Adipose tissue (tissue), 3 donors: Measurements from ENCODE around the gene HSPA14. TPM values are rescaled to one million over a fixed set of nuclear protein-coding genes. Genes with fewer than 3 reads are reported as not detected.
A peak's percentile ranks its signal among the peaks of the same experiment; 100 is the strongest.
"Not testable (repeated sequence)": the region's sequence is repeated elsewhere in the genome, so short reads cannot be mapped to it uniquely, and the experiment has no call there.

ENCODE experiments used
- H3K27ac ChIP-seq: one replicate; pipeline ENCODE4 v1.5.1; 2013; ENCODE audit warnings: low read depth, low read length
- WGBS, 3 donors: extraction: QIAGEN DNeasy Blood & Tissue Kit; methylation state at CpG; one replicate each; pipeline ENCODE4 v1.1.7; 2013; 5-methylcytosine and 5-hydroxymethylcytosine counted together
- polyA plus RNA-seq, 3 donors: library from polyadenylated mRNA; stranded (reverse); fragments of 200-250 nt; gene quantifications; one replicate each; pipeline ENCODE4 v1.2.3, GENCODE V29; 2013
- donor health status: healthy with polysubstance abuse.
- donor health status: Bipolar disorder and iron deficiency.
- donor health status: healthy.

The HSPA14 gene
- polyA plus RNA-seq, 3 donors = 5.3 to 11.1 (median 7.6) TPM

DNA sequence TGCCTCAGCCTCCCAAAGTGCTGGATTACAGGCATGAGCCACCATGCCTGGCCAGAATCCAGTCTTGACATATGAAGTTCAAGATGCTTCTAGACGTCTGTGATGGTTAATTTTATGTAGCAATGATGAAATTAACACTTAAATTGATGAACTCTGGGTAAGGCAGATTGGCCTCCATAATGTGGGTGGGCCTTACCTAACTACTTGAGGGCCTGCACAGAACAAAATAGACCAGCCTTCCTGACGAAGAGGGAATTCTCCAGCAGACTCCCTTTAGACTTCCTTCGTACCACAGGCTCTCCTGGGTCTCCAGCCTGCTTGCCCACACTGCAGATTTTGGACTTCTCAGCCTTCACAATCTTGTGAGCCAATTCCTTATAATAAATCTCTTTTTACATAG is 5.0 kb upstream of the HSPA14 start:
- H3K27ac ChIP-seq = no peak overlapping the region
- 82 to 85% (median 84%) methylated on average over 3 of the region's 3 CpGs for WGBS, 3 donors

DNA sequence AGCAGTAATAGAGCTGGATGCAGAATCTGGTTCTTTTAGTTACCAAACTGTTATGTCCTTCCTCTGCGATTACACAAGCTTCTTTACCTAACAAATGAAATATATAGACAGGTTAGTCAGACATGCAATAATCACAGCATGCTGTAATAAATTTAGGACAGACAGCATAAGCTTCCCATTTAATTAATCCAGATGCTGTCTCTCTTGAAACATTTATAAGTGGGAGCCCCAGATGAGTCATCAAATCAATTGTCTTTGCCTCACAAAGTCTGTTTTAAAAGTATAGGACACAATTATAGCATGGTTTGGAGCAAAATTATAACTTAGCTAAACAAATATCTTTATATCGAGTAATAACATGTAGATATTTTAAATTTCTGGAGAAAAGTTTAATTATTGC is 1.9 kb upstream of the HSPA14 start:
- no peak overlapping the region for H3K27ac ChIP-seq
- 93 to 100% (median 95%) methylated on average over 2 of the region's 2 CpGs for WGBS, 3 donors

DNA sequence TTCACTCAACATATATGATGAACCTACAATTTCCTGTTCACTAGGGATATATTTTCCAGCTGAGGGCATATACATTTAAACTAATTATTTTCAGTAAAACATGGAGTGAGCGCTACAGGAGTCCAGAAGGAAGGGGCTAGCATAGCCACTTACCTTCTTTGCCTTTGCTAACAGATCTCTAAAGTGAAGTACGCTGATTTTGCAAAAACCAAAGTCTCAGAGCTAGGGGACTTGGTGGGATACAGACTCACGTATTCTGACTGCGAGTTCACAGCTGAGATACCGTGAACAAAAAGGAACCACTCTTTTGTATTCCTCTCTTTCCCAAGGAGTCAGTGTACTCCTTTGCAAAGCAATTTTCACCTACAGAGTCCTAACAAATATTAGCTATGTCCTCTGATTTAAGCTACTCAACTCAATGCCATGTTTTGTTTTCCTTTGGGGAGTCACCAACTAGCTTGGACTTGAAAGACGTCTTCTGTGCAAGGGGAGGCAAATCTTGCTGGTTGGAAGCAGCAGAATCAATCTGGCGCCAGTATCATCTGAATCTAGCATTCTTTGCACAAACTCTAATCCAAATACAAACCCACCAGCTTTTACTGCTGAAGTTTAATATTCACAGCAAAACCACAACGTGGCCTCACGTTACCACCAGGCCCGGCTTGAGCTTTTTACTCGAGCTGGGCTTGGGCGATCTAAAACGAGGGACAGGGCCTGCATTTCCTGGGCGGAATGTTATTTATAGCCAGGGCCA is 926 bp upstream of the HSPA14 start:
- no peak overlapping the region for H3K27ac ChIP-seq
- WGBS, 3 donors = 15 to 25% (median 22%) methylated on average over 14 of the region's 14 CpGs

DNA sequence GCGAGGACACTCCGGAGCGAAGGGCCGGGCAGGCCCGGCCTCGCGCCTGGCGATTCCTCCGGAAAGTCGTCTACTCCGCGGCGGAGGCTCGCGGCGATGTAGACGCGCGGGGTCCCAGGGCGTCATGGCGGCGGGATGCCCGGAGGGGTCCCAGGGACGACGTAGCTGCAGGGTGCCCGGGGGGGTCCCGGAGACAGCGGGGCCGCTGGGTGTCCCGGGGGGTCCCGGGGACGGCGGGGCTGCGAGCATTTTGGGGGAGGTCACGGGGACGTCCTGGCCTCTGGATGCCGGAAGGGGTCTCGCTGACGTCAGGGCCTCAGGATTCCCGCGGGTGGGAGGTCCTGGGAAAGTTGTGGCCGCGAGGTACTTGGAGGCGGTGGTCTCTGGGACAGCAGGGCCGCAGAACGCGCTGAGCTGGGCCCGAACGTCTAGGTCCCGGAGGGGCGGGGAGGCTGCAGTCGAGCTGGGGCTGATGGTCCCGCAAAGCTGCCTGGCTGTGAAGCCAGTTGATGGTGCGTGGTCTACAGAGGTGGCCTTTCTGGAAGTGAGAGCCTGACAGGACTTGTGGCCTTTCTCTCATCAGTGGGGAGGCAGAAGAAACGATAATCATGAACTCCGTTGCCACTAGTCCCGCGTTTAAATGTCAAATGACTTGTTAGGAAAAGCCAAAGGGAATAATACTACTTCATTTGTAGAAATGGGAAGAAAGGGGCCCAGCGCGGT is 637 bp downstream of the HSPA14 start:
- WGBS, 3 donors = 0 to 1% (median 1%) methylated on average over 50 to 60 of the region's 60 CpGs
- H3K27ac ChIP-seq = peak overlapping the region; percentile 82

DNA sequence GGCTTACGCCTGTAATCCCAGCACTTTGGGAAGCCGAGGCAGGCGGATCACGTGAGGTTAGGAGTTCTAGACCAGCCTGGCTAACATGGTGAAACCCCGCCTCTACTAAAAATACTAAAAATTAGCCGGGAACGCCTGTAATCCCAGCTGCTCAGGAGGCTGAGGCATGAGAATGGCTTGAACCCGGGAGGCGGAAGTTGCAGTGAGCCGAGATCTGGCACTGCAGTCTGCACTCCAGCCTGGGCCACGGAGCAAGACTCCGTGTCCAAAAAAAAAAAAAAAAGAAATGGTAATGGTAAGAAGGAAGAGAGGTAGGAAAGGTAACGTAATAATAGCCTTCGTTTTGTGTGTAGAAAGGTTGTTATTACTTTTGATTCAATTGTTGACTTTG is 1.2 kb downstream of the HSPA14 start:
- H3K27ac ChIP-seq = no peak overlapping the region
- WGBS, 3 donors = 6 to 12% (median 11%) methylated on average over 14 of the region's 14 CpGs

DNA sequence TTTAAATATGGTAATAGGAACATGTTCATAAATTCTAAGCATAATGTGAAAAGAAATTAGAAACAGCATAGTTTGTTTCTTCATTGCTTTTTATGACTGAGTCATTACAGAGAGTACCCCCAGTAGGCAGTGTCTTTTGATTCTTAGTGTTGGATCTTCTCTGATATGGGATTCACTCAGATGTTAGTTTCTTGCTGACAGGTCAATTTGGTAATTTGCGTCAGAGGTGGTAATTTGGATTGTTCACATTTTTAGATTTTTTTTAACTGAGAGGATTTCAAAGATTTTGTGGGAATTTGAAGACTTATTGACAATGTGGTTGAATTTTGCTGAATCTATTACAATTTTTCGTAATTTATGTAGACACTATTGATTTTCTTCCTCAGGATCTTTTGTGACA is 2.1 kb downstream of the HSPA14 start:
- H3K27ac ChIP-seq = no peak overlapping the region
- WGBS, 3 donors = 92 to 93% (median 93%) methylated on average over 2 of the region's 2 CpGs

DNA sequence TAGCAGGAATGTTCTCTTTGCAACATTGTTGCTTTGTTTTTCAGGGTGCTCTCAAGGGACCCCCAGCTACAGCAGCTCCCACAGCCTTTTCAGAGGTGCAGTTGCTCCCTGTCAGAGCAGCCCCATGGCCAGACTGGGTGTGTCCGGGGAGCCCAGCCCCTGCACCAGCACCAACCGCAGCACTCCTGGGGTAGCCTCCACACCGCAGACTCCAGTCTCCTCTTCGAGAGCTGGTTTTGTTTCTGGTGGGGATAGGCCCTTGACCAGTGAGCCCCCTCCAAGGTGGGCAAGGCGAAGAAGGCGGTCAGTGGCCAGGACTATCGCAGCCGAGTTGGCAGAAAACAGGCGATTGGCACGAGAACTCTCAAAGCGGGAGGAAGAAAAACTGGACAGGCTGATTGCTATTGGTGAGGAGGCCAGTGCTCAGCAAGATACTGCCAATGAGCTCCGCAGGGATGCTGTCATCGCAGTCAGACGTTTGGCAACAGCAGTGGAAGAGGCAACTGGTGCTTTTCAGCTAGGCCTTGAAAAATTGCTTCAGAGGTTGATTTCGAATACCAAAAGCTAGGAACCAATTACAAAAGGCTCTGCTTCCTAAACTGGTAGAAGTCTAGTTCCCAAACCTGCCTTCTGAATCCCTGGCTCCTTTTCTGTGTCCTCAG is 5.4 kb downstream of the HSPA14 start:
- 91 to 94% (median 92%) methylated on average over 15 of the region's 15 CpGs for WGBS, 3 donors
- no peak overlapping the region for H3K27ac ChIP-seq

DNA sequence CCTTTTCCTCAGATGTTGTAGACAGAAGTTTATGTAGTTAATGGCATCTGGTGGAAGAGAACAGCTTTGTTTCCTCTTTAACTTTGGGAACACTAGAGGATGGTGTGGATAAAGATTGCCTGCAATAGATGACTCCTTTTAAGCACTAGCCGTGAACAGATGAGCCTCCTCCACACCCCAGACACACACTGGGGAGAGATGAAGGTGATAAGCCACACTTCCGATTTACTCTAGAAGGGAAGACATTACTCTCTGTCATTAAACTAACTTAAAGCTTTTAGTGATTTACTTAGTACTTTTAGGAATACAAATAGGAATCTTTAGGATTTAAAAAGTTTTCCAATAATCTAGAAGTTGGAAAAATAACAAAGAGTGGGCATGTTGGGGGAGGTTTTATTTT is 6.8 kb downstream of the HSPA14 start:
- 81 to 90% (median 82%) methylated on average over 2 of the region's 2 CpGs for WGBS, 3 donors
- H3K27ac ChIP-seq = no peak overlapping the region

DNA sequence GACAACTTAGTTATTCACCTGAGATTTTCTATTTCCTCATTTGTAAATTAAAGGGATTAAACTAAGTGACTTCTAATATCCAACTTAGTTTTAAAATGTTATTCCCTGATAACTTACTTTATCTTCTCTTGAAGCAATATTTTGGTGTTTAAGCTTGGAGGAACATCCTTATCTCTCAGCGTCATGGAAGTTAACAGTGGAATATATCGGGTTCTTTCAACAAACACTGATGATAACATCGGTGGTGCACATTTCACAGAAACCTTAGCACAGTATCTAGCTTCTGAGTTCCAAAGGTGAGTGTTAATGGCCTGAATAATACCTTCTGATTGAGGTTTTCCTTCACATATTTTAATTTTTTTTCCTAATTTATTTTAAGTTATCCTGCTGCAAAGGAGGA is 14.1 kb downstream of the HSPA14 start:
- 40 to 90% (median 81%) methylated on average over 3 of the region's 3 CpGs for WGBS, 3 donors
- no peak overlapping the region for H3K27ac ChIP-seq

DNA sequence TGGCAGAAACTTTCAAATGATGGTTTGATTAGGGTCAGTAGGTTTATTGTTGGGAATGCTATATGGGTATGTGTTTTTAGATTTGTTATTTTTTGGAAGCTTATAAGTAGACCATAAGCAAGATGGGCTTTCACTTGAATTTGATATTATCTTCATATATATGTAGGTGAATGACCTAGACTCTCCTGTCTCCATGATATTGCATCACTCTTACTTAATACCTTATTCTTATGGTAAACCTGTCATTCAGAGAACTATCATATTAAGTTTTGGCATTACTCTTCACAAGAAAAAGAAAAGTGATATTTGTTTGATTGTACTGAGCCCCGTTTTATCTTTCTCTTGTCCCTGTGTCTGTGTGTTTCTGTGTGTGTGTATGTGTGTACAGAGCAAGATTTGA is 17.3 kb downstream of the HSPA14 start:
- no peak overlapping the region for H3K27ac ChIP-seq
- WGBS, 3 donors = 90 to 94% (median 92%) methylated on average over 1 of the region's 1 CpG

DNA sequence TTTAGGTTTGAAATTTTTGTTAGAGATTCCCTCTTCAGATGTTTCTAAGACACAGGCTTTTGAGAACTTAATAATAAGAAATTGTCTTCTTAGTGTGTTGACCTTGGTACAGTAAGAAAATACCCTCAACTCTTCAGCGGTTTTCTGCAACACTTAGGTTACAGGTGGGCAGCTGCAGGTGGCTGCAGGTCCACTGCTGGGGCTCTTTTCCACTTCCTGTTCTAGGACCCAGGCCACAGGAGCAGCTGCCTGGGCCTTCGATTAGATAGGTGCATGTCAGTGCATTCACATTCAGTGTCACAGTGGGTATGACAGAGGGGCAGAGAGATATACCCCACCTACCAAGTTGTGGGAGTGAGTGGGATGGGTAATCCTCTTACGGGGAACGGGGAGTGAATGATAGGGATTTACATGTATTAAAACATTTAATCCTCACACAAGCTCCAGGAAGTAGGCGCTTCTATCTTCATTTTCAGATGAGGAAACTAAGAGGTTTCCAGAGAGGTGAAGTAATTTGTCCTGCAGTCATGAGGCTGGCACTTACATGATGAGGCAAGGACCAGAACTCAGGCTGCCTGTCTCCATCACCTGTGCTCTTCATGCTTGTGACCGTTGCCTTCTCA is 20.3 kb downstream of the HSPA14 start:
- WGBS, 3 donors = 71 to 87% (median 87%) methylated on average over 6 of the region's 6 CpGs
- H3K27ac ChIP-seq = no peak overlapping the region

DNA sequence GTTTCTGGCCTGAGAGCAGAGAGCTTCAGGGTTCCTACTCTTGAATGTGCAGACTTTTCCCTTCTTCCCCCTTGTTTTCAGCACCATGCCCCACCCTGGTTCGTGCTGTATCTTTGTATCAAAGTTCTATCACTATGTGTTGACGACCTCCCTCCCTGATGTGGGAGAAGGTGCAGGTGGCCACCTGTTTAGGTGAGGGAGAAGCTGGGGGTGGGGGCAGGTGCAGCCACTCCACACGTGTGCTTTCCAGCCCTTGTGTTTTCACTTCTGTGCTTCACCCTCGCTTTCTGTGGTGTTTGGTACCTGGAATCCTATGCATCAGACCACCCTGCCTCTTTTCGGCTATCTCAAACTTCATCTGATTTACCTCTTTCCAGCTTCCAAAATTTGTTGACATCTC is 20.9 kb downstream of the HSPA14 start:
- 37 to 87% (median 83%) methylated on average over 5 of the region's 5 CpGs for WGBS, 3 donors
- H3K27ac ChIP-seq = no peak overlapping the region

DNA sequence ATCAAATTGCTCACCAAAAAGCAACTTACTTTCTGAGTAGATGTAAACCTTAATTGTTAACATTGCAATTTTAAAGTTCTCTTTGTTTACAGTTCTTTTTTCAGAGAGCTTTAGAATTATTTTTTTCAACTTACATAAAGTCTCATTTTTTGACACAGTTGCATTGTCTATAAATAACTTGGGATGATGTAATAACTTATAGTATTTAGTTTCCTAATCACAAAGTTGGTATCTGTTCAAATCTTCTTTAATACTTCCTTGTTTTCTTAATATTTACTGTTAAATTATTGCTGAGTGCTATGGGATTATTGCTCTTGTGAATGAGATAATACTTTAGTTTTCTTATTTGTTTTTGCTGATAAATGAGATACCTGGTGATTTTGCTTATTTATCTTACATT is 21.7 kb downstream of the HSPA14 start:
- no peak overlapping the region for H3K27ac ChIP-seq

DNA sequence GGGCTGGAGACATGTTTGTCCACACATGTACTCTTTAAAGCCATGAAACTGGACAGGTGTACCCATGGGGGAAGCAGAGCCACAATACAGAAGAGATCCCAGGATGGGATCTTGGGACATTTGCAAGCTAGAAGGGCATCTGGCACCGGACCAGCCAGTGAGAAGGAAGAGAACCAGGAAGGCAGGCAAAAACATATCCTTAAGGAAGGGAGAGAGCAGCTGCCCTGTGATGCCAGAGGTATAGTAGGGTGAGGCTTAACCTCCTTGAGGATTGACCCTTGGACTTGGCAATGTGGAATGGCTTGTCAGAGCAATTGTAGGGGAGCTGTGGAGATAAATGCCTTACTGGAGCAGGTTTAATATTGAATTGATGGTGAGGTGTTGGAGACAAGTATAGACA is 22.7 kb downstream of the HSPA14 start:
- 71 to 100% (median 97%) methylated on average over 1 of the region's 1 CpG for WGBS, 3 donors
- no peak overlapping the region for H3K27ac ChIP-seq

DNA sequence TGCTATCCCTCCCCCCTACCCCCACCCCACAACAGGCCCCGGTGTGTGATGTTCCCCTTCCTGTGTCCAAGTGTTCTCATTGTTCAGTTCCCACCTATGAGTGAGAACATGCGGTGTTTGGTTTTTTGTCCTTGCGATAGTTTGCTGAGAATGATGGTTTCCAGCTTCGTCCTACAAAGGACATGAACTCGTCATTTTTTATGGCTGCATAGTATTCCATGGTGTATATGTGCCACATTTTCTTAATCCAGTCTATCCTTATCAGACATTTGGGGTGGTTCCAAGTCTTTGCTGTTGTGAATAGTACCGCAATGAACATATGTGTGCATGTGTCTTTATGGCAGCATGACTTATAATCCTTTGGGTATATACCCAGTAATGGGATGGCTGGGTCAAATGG is 26.4 kb downstream of the HSPA14 start:
- not testable (repeated sequence) for H3K27ac ChIP-seq
- 93 to 99% (median 99%) methylated on average over 5 to 6 of the region's 6 CpGs for WGBS, 3 donors

DNA sequence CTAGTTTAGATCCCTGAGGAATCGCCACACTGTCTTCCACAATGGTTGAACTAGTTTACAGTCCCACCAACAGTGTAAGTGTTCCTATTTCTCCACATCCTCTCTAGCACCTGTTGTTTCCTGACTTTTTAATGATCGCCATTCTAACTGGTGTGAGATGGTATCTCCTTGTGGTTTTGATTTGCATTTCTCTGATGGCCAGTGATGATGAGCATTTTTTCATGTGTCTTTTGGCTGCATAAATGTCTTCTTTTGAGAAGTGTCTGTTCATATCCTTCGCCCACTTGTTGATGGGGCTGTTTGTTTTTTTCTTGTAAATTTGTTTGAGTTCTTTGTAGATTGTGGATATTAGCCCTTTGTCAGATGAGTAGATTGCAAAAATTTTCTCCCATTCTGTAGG is 26.8 kb downstream of the HSPA14 start:
- WGBS, 3 donors = 84 to 96% (median 95%) methylated on average over 3 of the region's 3 CpGs
- H3K27ac ChIP-seq = not testable (repeated sequence)

DNA sequence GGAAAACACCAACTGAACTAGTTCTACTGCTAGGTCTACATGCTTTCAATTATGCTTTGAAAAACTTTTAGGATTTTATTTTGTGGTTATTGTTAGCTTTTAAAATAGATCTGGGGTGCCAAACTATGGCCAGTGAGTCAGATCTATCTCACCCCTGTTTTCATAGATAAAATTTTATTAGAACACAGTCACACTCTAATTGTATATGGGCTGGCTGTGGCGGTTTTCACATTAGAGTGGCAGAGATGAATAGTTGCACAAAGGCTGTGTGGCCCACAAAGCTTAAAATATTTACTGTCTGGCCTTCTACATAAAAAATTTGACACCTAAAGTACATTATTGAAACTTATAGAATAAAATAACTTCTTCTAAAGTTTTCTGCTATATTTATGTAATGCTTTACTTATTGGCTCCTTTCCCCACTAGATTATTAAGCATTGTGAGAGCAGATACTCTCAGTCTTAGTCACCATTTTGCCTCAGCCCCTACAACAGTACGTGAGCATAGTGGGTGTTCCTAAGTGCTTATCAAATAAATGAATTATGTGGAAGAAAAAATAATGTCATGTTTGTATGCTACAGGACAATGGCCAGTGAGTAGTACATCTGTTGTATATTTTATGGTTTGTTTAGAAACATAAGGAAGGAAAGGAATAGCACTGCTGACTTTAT is 35.1 kb downstream of the HSPA14 start:
- WGBS, 3 donors = 75 to 88% (median 82%) methylated on average over 2 of the region's 2 CpGs
- H3K27ac ChIP-seq = no peak overlapping the region

DNA sequence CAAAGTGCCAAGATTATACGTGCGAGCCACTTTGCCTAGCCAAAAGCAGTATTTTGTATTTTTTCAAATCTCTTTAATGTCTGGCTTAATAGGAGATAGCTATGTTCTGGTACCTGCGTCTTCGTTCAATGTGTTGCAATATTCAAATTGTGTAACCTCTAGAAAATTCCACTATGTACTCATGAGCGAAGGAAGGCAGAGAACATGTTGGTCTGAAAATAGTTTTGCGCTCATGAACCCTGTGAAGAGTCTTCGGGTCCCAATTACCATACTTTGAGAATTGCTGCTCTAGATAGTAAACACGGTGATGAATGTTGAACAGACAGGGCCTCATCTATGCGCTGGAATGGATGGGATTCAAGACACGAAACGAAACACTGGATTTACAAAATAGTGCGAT is 37.8 kb downstream of the HSPA14 start:
- no peak overlapping the region for H3K27ac ChIP-seq
- 87 to 94% (median 89%) methylated on average over 12 of the region's 12 CpGs for WGBS, 3 donors

DNA sequence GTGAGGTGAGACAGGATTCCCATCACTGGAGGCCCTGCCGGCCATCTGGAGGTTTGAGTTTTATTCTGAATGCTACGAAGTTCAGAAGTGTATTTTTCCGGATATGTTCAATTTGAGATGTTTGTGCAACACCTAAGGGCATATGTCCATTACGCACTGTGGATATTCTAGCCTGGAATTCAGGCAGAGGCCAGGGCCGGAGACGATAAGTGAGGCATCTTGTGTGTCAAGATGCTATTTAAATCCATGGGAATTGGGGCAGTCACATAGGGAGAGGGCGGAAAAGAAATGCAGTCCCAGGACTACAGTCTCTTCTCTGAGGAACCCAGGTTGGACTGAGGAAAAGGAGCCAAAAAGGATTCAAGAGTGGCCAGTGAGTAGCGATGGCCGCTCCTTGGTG is 38.7 kb downstream of the HSPA14 start:
- H3K27ac ChIP-seq = no peak overlapping the region
- WGBS, 3 donors = 82 to 89% (median 88%) methylated on average over 9 of the region's 9 CpGs
